VCaP (cell line): ENCODE results near the gene MARCHF3.

Experiments
- H3K27ac ChIP-seq: fragments of 450-650 bp; 2 replicates; pipeline ENCODE4 v1.5.1; 2017
- CTCF ChIP-seq: fragments of 450-650 bp; conservative IDR thresholded peaks from 2 replicates; pipeline ENCODE4 v1.5.1; 2017; ENCODE audit warnings: mild to moderate bottlenecking, moderate library complexity

Gene MARCHF3

GRCh38 chr5:127070243-127070642 lies 39.9 kb upstream of the MARCHF3 start:
- TF ChIP-seq CTCF: no peak
- H3K27ac ChIP-seq: no peak overlapping the region

- no peak overlapping the region for H3K27ac ChIP-seq
- no peak for TF ChIP-seq CTCF
These were observed 38.3 kb upstream of the MARCHF3 start for GRCh38 chr5:127068493-127069214.

- TF ChIP-seq CTCF: no peak
- no peak overlapping the region for H3K27ac ChIP-seq
These were observed 36.4 kb upstream of the MARCHF3 start for GRCh38 chr5:127066721-127067120.

GRCh38 chr5:127064253-127064840 lies 34.0 kb upstream of the MARCHF3 start:
- H3K27ac ChIP-seq: no peak overlapping the region
- no peak for TF ChIP-seq CTCF

- no peak for TF ChIP-seq CTCF
- H3K27ac ChIP-seq: no peak overlapping the region
These were observed 33.0 kb upstream of the MARCHF3 start for GRCh38 chr5:127063257-127063913.

GRCh38 chr5:127061956-127062355 lies 31.6 kb upstream of the MARCHF3 start:
- no peak for TF ChIP-seq CTCF
- no peak overlapping the region for H3K27ac ChIP-seq

GRCh38 chr5:127061537-127061936 lies 31.2 kb upstream of the MARCHF3 start:
- no peak for TF ChIP-seq CTCF
- no peak overlapping the region for H3K27ac ChIP-seq
